Stimulated activated CD4-positive, alpha-beta T cell treated with anti-CD3 and anti-CD28 coated beads, Interleukin-12 subunit alpha, Interleukin-12 subunit beta, amount 100 ng/mL, for 4 hours (primary cell): ENCODE measurements around the gene TXNDC11.
A peak's percentile ranks its signal among the peaks of the same experiment; 100 is the strongest.
"Not testable (repeated sequence)": the region's sequence is repeated elsewhere in the genome, so short reads cannot be mapped to it uniquely, and the experiment has no call there.

Experiments
- DNase-seq: peaks from one replicate; pipeline ENCODE4 v3.0.0-alpha.2; 2020

Gene TXNDC11, protein sequence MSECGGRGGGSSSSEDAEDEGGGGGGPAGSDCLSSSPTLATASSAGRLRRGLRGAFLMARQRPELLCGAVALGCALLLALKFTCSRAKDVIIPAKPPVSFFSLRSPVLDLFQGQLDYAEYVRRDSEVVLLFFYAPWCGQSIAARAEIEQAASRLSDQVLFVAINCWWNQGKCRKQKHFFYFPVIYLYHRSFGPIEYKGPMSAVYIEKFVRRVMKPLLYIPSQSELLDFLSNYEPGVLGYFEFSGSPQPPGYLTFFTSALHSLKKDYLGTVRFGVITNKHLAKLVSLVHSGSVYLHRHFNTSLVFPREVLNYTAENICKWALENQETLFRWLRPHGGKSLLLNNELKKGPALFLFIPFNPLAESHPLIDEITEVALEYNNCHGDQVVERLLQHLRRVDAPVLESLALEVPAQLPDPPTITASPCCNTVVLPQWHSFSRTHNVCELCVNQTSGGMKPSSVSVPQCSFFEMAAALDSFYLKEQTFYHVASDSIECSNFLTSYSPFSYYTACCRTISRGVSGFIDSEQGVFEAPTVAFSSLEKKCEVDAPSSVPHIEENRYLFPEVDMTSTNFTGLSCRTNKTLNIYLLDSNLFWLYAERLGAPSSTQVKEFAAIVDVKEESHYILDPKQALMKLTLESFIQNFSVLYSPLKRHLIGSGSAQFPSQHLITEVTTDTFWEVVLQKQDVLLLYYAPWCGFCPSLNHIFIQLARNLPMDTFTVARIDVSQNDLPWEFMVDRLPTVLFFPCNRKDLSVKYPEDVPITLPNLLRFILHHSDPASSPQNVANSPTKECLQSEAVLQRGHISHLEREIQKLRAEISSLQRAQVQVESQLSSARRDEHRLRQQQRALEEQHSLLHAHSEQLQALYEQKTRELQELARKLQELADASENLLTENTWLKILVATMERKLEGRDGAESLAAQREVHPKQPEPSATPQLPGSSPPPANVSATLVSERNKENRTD

GRCh38 chr16:11742536-11743307, at the start of gene TXNDC11:
Gene TXNDC11, minus strand, starts transcription at chr16:11742857. Its CDS starts 127 bp downstream, at chr16:11742730.
- DNase-seq = peak; percentile 99

GRCh38 chr16:11791144-11791828, 48.6 kb upstream of the TXNDC11 start:
- no peak for DNase-seq

- DNase-seq = no peak
Observed at GRCh38 chr16:11788914-11789313, 46.3 kb upstream of the TXNDC11 start.

DNA sequence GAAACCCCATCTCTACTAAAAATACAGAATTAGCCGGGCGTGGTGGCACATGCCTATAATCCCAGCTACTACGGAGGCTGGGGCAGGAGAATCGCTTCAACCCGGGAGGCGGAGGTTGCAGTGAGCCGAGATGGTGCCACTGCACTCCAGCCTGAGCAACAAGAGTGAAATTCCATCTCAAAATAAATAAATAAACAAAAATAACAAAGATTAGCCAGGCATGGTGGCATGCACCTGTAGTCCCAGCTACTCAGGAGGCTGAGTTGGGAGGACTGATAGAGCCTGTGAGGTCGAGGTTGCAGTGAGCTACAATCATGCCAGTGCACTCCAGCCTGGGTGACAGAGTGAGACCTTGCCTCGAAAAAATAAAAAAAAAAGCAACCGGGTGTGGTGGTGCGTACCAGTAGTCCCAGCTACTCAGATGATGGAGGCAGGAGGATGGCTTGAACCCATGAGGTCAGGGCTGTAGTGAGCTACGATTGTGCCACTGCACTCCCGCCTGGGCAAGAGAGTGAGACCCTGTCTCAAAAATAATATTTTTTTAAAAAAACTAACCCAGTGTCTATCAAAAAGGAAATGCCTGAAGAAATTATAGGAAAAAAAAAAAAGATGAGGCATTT, 42.4 kb upstream of the TXNDC11 start:
- not testable (repeated sequence) for DNase-seq

DNA sequence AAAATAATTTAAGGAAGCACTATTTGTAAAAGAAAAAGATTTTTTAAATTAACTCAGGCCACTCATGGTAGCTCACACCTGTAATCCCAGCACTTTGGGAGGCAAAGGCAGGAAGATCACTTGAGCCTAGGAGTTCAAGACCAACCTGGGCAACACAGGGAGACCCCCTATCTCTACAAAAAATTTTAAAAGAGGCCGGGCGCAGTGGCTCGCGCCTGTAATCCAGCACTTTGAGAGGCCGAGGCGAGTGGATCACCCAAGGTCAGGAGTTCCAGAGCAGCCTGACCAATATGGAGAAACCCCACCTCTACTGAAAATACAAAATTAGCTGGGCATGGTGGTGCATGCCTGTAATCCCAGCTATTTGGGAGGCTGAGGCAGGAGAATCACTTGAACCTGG, 41.7 kb upstream of the TXNDC11 start:
- not testable (repeated sequence) for DNase-seq

- DNase-seq = no peak
Observed at GRCh38 chr16:11784038-11784369, 41.3 kb upstream of the TXNDC11 start.

DNA sequence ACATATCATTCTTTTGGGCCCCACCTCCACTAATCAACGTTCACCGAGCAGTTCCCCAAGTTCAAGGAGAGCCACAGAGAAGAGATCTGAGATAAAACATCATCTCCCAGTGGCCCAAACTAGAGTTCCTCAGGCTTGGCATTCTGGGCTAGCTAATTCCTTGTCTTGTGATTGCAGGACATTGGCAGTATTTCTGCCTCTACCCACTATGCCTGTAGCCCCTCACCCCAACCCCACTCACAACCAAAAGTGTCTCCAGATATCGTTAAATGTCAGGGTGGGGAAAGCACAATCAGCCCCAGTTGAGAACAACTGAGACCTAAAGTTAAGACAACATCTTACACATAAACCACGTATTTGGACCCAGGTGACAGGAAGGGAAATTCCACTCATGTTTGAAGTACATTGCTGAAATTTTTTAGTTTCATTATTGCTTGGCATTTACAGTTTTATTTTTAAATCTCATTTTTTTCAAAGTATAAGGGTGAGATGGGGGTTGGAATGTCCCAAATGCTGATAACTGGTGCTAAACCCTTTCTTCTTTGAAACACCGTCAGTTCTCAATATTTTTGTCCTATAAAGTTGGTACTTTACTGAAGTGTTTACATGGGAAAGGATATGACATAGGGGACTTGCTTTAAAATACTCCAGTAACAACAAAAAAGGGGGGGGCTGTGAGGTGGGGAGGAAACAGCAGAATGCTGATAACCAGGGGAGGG, 40.8 kb upstream of the TXNDC11 start:
- no peak for DNase-seq

DNA sequence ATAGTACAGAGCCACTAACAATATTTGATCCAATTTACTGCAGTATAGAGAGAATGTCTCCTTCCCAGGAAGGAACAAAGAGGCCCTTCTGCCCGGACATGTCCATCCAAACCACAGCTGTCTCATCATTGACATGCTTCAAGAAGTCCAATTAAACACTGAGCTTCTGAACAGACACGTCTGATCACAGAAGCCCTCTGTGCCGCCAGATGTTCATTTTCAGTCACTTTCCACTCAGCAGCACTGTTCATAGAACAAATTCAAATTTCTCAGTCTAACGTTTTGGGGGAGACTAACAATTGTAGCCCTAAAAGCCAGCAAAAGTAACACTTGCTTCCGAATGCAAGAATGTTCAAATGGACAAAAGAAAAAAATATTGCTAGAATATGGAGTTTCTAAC, 39.1 kb upstream of the TXNDC11 start:
- DNase-seq = no peak

GRCh38 chr16:11780991-11781680, 38.5 kb upstream of the TXNDC11 start:
- no peak for DNase-seq

GRCh38 chr16:11779074-11779473, 36.4 kb upstream of the TXNDC11 start:
- no peak for DNase-seq

GRCh38 chr16:11774065-11774626, 31.5 kb upstream of the TXNDC11 start:
- no peak for DNase-seq

GRCh38 chr16:11768849-11769248, 26.2 kb upstream of the TXNDC11 start:
- DNase-seq = no peak

DNA sequence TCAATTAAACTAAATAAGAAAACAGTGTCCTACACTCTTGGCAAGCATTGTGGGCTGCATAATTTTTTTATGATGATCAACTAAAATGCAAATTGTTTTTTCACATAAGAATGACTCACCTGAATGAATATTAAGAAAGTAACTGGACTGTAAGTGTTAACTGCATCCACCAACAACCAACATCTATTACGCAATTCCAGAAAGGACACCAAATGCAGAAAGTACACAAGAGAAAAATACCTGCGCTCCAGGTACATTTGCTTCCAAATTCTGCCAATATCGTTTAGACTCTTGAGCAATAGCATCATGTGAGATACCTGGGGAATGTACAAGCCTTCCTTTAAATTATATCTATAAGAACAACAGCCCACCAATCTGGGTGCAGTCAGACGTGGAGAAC, 19.8 kb upstream of the TXNDC11 start:
- no peak for DNase-seq

- DNase-seq = no peak
Observed at GRCh38 chr16:11759997-11760396, 17.3 kb upstream of the TXNDC11 start.

DNA sequence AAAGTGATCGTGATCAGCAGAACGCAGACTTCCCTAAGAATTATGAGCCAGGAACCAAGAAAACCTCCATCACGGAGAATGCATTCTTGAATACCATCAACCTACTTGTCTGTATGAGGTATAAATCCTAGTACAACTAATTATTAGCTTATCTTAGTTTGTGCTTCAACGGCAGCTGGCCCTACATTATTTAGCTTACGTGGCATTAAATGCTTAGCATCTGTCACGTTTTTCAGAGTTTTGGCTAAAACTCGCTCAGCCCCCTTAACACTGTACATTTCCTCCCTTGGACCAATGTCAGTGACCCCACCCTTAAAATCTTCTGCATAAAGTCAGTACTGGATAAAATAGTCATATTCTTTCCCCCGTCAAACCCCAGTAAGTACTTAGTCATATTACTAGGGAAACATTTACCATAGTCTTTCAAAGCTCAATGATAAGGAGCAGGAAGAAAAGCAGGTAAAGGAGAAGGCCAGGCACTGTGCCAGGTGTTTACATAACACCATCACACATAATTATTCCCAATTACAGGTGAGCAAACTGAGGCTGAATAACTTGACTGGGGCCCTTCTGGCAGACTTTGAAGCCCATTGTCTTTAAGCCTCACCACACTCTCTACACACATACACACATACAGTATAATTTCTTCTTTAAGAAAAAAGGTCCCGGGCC, 16.6 kb upstream of the TXNDC11 start:
- DNase-seq = no peak

DNA sequence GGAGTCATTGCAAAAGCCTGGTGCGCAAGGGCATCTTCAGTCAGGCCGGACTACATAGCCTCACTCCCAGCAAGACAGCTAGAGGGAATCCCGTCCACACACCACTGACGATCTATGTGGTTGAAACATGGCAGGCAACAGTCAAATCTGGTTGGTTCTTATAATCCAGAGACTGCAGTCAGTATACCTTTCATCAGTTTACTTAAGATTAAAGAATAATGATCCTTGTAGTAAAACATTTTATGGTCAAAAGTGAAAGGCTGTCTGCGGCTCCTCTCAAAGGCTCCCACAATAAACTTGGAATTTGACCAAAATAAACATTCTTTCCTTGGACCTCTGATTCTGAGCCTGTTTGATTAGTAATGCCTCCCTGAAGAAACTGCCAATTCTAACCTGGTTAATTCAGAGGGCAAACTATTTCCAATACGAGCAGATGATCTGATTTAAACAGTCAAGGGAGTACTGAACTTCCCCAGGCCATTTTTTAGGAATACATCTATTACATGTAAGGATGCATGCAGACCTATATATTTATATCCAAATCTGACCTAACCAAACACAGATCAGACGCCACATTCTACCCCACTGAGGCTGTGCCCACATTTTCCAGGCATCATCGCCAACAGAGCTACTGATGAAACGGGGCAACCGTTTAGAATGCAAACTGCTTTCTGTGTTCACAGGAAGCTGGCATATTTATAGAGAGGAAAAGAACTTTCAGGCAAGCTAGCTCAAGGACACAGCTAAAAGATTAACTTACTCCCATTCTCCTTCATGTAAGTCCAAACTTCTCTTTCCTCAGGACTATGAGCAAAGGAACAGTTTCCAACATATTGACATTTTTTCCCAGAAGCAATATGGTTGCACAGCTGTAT, 15.3 kb upstream of the TXNDC11 start:
- no peak for DNase-seq

DNA sequence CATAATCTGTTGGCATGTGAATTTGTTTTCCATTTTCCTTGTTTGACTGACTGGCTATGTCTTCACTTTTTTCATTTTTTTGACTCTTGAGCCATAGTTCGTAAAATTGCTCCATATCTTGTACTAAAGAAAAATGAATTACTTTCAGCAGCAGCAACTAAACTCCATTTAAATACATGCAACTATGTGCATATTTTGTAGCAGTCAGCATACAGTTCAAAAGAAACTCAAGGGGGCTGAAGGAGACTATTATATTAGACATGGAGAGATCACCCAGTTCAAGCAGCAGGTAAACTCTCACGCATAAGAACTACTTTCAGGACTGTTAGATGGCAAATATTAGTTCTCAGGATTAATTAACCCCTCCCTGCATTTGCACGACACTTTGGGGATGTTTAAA, 13.6 kb upstream of the TXNDC11 start:
- DNase-seq = no peak

- no peak for DNase-seq
Observed at GRCh38 chr16:11755022-11755760, 12.5 kb upstream of the TXNDC11 start.
